Prostate gland (tissue), 2 donors: Measurements from ENCODE around the gene TSPAN18. TPM values are rescaled to one million over a fixed set of nuclear protein-coding genes. Genes with fewer than 3 reads are reported as not detected.

Source experiments
- DNase-seq: peaks from one replicate; pipeline ENCODE4 v3.0.0-alpha.2; 2019; ENCODE audit warnings: low spot score
- H3K27ac ChIP-seq, 2 donors: fragments of 200-600 bp; sonication (generic); 2 replicates each; pipeline ENCODE4 v1.5.1; 2017 to 2019
- H3K27me3 ChIP-seq: fragments of 200-600 bp; sonication (generic); replicated peaks from 2 replicates; pipeline ENCODE4 v1.5.1; 2019; ENCODE audit not compliant: insufficient read depth
- H3K36me3 ChIP-seq, 2 donors: fragments of 200-600 bp; sonication (generic); 1 replicate in 1 of 2; 2 replicates in 1 of 2; pipeline versions ENCODE4 v1.5.1 to v1.8.1; 2017 to 2019
- H3K4me1 ChIP-seq: fragments of 200-600 bp; sonication (generic); replicated peaks from 2 replicates; pipeline ENCODE4 v1.5.1; 2019
- H3K4me3 ChIP-seq, 2 donors: fragments of 200-600 bp; sonication (generic); 2 replicates each; pipeline ENCODE4 v1.5.1; 2017 to 2019
- H3K9me3 ChIP-seq: fragments of 200-600 bp; sonication (generic); 2 replicates; pipeline ENCODE4 v1.5.1; 2017
- CTCF ChIP-seq, 4 experiments: fragments of 200-600 bp in 2 of 4; fragments of 450-650 bp in 2 of 4; sonication (generic) in 2 of 4; IDR thresholded peaks; 1 replicate in 3 of 4; 2 replicates in 1 of 4; pipeline ENCODE4 v1.5.1; 2016 to 2019; ENCODE audit warnings: antibody characterized with exemption in 4 of 4, mild to moderate bottlenecking in 2 of 4, moderate library complexity in 2 of 4
- POLR2A ChIP-seq: fragments of 450-650 bp; IDR thresholded peaks from one replicate; pipeline ENCODE4 v1.6.1; 2016; ENCODE audit warnings: antibody characterized with exemption, mild to moderate bottlenecking
- POLR2AphosphoS5 ChIP-seq: sonication (generic); formaldehyde crosslinking; IDR thresholded peaks from one replicate; pipeline ENCODE4 v1.6.1; 2017; ENCODE audit warnings: antibody characterized with exemption
- whole genome bisulfite sequencing: methylation state at CpG from one replicate; pipeline ENCODE4 v1.1.5; 2018; 5-methylcytosine and 5-hydroxymethylcytosine counted together
- intact Hi-C: fragments of 100-400 bp; cut with DNase I; formaldehyde crosslinking; loops from one replicate; pipeline ENCODE4 v1.14.2; 2022
- total RNA-seq, 2 donors: library from RNA; depleted of rRNA; stranded (reverse); fragments of >200 nt; gene quantifications; one replicate each; pipeline ENCODE4 v1.1.0, GENCODE V29; 2016

TSPAN18 gene
- total RNA-seq, 2 donors from 2014 or later: 4.1 to 6.6 TPM

- H3K4me3 ChIP-seq: no peak overlapping the region
- intact Hi-C loops: no loop called here
- H3K27ac ChIP-seq: peak overlapping the region; percentile 36 to 49
- H3K27me3 ChIP-seq: no peaks in the 10 kb centered on the region
- H3K9me3 ChIP-seq: no peaks in the 10 kb centered on the region
- H3K36me3 ChIP-seq: no peaks in the 10 kb centered on the region
- TF ChIP-seq POLR2A (no peak), POLR2AphosphoS5 (no peak), CTCF (IDR thresholded peaks at IDR 0.05) (no peak)
- WGBS: 71% methylated on average over 6 of the region's 6 CpGs
- no peaks in the 10 kb centered on the region for H3K4me1 ChIP-seq
- no peak for DNase-seq
Measured at GRCh38 chr11:44833221-44833876, 106.6 kb downstream of the TSPAN18 start.

- 14% methylated on average over 8 of the region's 8 CpGs for WGBS
- no peak for DNase-seq
- Histone ChIP-seq H3K9me3 (no peaks in the 10 kb centered on the region), H3K36me3 (no peaks in the 10 kb centered on the region), H3K4me1 (no peaks in the 10 kb centered on the region), H3K4me3 (no peak overlapping the region), H3K27me3 (no peaks in the 10 kb centered on the region), H3K27ac (peak overlapping the region; percentile 36 to 49)
- intact Hi-C loops: loop anchor here (2.0 kb wide), 1 partner anchor 35 kb away; no protein-coding TSS in a partner anchor
- TF ChIP-seq CTCF (IDR thresholded peaks at IDR 0.05): no peak
- no peak for TF ChIP-seq POLR2A
- no peak for TF ChIP-seq POLR2AphosphoS5
Measured at GRCh38 chr11:44833877-44834452, 107.2 kb downstream of the TSPAN18 start.

- 61% methylated on average over 6 of the region's 6 CpGs for WGBS
- Histone ChIP-seq H3K4me1 (no peaks in the 10 kb centered on the region), H3K27ac (peak overlapping the region in 1 of 2 donors; percentile 49)
Measured at GRCh38 chr11:44834846-44835245, 108.1 kb downstream of the TSPAN18 start.

DNA sequence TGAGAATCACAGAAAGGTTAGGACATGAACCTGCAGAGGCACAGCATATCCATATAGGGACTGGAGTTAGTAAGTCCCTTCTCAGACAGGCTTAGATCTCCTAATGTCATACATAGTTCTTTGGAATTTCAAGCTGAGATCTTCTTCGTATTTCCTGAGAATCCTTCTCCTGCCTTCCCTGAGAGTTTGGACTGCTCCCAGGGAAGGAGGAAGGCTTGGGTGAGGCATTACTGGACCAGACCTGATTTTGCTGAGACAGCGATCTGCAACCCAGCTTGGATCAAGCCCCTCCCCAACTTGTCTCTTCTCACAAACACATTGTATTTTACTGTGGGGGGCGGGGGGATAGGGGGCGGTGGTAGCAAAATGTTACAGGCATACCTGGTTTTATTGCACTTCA lies 108.5 kb downstream of the TSPAN18 start:
- Histone ChIP-seq H3K27me3 (no peaks in the 10 kb centered on the region), H3K27ac (peak overlapping the region in 1 of 2 donors; percentile 49), H3K36me3 (no peaks in the 10 kb centered on the region), H3K4me1 (no peaks in the 10 kb centered on the region), H3K9me3 (no peaks in the 10 kb centered on the region), H3K4me3 (no peak overlapping the region)
- no peak for TF ChIP-seq CTCF (IDR thresholded peaks at IDR 0.05)
- TF ChIP-seq POLR2AphosphoS5: no peak
- no peak for TF ChIP-seq POLR2A
- DNase-seq: no peak
- intact Hi-C loops: loop anchor here (2.0 kb wide), 1 partner anchor 34 kb away; no protein-coding TSS in a partner anchor
- WGBS: 32% methylated on average over 4 of the region's 4 CpGs

More at GRCh38 chr11:44834846-44835245, 108.1 kb downstream of the TSPAN18 start:
- Histone ChIP-seq H3K27me3 (no peaks in the 10 kb centered on the region), H3K4me3 (no peak overlapping the region), H3K36me3 (no peaks in the 10 kb centered on the region), H3K9me3 (no peaks in the 10 kb centered on the region)
- TF ChIP-seq POLR2AphosphoS5: no peak
- no peak for TF ChIP-seq CTCF (IDR thresholded peaks at IDR 0.05)
- TF ChIP-seq POLR2A: no peak
- intact Hi-C loops: loop anchor here (2.0 kb wide), 1 partner anchor 34 kb away; no protein-coding TSS in a partner anchor
- DNase-seq: no peak
